DND-41 (cell line): ENCODE measurements around the gene SNX22.

Experiments
- ATAC-seq: fragments of 200-7000 bp; cut with Tn5 transposase; 3 replicates; pipeline ENCODE4 v1.9.1; 2021; ENCODE audit warnings: low read depth; ENCODE audit not compliant: insufficient read depth
- DNase-seq: peaks from one replicate; pipeline ENCODE4 v3.0.0-alpha.2; 2020
- H2AFZ ChIP-seq: 2 replicates; pipeline ENCODE4 v1.6.0; 2012; ENCODE audit warnings: low read depth, low read length
- H3K27ac ChIP-seq: 2 replicates; pipeline ENCODE4 v1.5.1; 2012; ENCODE audit warnings: low read length, inconsistent platforms
- H3K27me3 ChIP-seq: fragments of 200-600 bp; sonication (generic); 2 replicates; pipeline ENCODE4 v1.6.0; 2012; ENCODE audit warnings: low read length, mild to moderate bottlenecking, inconsistent platforms; ENCODE audit not compliant: insufficient read depth, poor library complexity
- H3K36me3 ChIP-seq: 2 replicates; pipeline ENCODE4 v1.5.1; 2012; ENCODE audit warnings: low read length, inconsistent platforms; ENCODE audit not compliant: insufficient read depth
- H3K4me1 ChIP-seq: 2 replicates; pipeline ENCODE4 v1.5.1; 2012; ENCODE audit warnings: mild to moderate bottlenecking, low read length; ENCODE audit not compliant: insufficient read depth
- H3K4me2 ChIP-seq: 2 replicates; pipeline ENCODE4 v1.6.0; 2012; ENCODE audit warnings: mild to moderate bottlenecking, moderate library complexity, low read length, inconsistent platforms; ENCODE audit not compliant: insufficient read depth
- H3K4me3 ChIP-seq, 2 experiments: fragments of 200-600 bp in 1 of 2; shearing (Covaris generic) in 1 of 2; 2 replicates each; pipeline ENCODE4 v1.5.1; 2012 to 2016; ENCODE audit warnings: inconsistent platforms in 2 of 2, low read length in 2 of 2, mild to moderate bottlenecking in 2 of 2, low read depth in 1 of 2, moderate library complexity in 1 of 2
- H3K79me2 ChIP-seq: 2 replicates; pipeline ENCODE4 v1.6.0; 2012; ENCODE audit warnings: low read length, inconsistent platforms; ENCODE audit not compliant: insufficient read depth
- H3K9ac ChIP-seq: 2 replicates; pipeline ENCODE4 v1.6.0; 2012; ENCODE audit warnings: low read depth, mild to moderate bottlenecking, inconsistent platforms, low read length, moderate library complexity
- H3K9me3 ChIP-seq: 2 replicates; pipeline ENCODE4 v1.5.1; 2012; ENCODE audit warnings: low read length, moderate library complexity, mild to moderate bottlenecking, inconsistent platforms; ENCODE audit not compliant: insufficient read depth, severe bottlenecking
- H4K20me1 ChIP-seq: 2 replicates; pipeline ENCODE4 v1.6.0; 2012; ENCODE audit warnings: low read length; ENCODE audit not compliant: insufficient read depth
- CTCF ChIP-seq: IDR thresholded peaks from 2 replicates; pipeline ENCODE4 v1.5.1; 2012; ENCODE audit warnings: borderline replicate concordance, low read length, moderate library complexity, mild to moderate bottlenecking; ENCODE audit not compliant: poor library complexity, severe bottlenecking; ENCODE audit errors: extremely low read depth
- EZH2 ChIP-seq: IDR thresholded peaks from 3 replicates; pipeline ENCODE4 v1.6.1; 2012; ENCODE audit warnings: borderline replicate concordance, low read depth, mild to moderate bottlenecking, moderate library complexity, low read length, inconsistent platforms; ENCODE audit not compliant: severe bottlenecking

SNX22 gene

GRCh38 chr15:64193971-64194370, 42.4 kb downstream of the SNX22 start:
- DNase-seq (no peak), ATAC-seq (no peak)
- H3K4me1 ChIP-seq = no peaks in the 10 kb centered on the region
- H3K9me3 ChIP-seq = no peaks in the 10 kb centered on the region
- no peak overlapping the region for H2AFZ ChIP-seq
- no peak overlapping the region for H3K27ac ChIP-seq
- TF ChIP-seq CTCF = no peak
- H3K4me3 ChIP-seq = no peak overlapping the region
- H3K9ac ChIP-seq = no peak overlapping the region
- H3K79me2 ChIP-seq = no peaks in the 10 kb centered on the region
- no peaks in the 10 kb centered on the region for H4K20me1 ChIP-seq
- no peaks in the 10 kb centered on the region for H3K27me3 ChIP-seq
- 0 out of 2 replicates have a peak, but pooled peaks cover 3% of the 10 kb centered on the region for H3K36me3 ChIP-seq
- no peak overlapping the region for H3K4me2 ChIP-seq

- DNase-seq = no peak
Observed at GRCh38 chr15:64197425-64197824, 45.9 kb downstream of the SNX22 start.

GRCh38 chr15:64205202-64205601, 53.7 kb downstream of the SNX22 start:
- no peak for ATAC-seq
- Histone ChIP-seq H2AFZ (no peak overlapping the region), H3K4me2 (no peak overlapping the region)

More at GRCh38 chr15:64197425-64197824, 45.9 kb downstream of the SNX22 start:
- H3K4me1 ChIP-seq = no peaks in the 10 kb centered on the region
- no peaks in the 10 kb centered on the region for H3K9me3 ChIP-seq
- no peak overlapping the region for H3K9ac ChIP-seq
- H3K27me3 ChIP-seq = no peaks in the 10 kb centered on the region
- H3K27ac ChIP-seq = no peak overlapping the region
- TF ChIP-seq CTCF = no peak
- no peak for TF ChIP-seq EZH2
- H3K4me3 ChIP-seq = no peak overlapping the region
- ATAC-seq = no peak
- H3K36me3 ChIP-seq = peaks cover 10% of the 10 kb centered on the region
- no peaks in the 10 kb centered on the region for H3K79me2 ChIP-seq
- no peaks in the 10 kb centered on the region for H4K20me1 ChIP-seq
- no peak overlapping the region for H3K4me2 ChIP-seq
- no peak overlapping the region for H2AFZ ChIP-seq

More at GRCh38 chr15:64205202-64205601, 53.7 kb downstream of the SNX22 start:
- Histone ChIP-seq H3K27me3 (no peaks in the 10 kb centered on the region), H3K27ac (no peak overlapping the region), H4K20me1 (no peaks in the 10 kb centered on the region), H3K9ac (no peak overlapping the region), H3K9me3 (no peaks in the 10 kb centered on the region), H3K79me2 (no peaks in the 10 kb centered on the region), H3K4me1 (peaks cover 4% of the 10 kb centered on the region; the same call in 1 of the 2 replicates), H3K36me3 (peaks cover 22% of the 10 kb centered on the region), H3K4me3 (no peak overlapping the region)
- TF ChIP-seq CTCF = no peak
- no peak for TF ChIP-seq EZH2
- no peak for DNase-seq
